ENCODE data around the gene HDAC10.
"Not testable (repeated sequence)": the region's sequence is repeated elsewhere in the genome, so short reads cannot be mapped to it uniquely, and the experiment has no call there.

HDAC10 gene

DNA sequence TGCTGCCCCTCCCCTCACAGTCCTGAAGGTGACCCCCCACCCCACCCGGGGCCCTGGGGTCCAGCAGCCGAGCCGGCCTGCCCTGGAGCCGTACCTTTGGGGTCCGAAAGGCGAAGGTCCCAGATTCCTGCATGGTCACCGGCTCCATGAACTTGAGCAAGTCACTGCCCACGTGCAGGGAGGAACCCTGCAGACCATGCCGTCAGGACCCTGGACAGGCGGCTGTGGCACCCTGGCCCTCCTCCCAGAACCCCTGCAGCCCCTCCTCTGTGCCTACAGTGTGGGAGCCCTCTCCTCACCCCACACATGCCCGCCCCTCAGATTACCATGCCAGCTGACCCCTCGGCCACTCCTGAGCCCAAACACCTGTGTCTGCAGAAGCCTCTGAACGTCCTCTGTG, 33.4 kb upstream of the HDAC10 start:
- no peak for DNase-seq

DNA sequence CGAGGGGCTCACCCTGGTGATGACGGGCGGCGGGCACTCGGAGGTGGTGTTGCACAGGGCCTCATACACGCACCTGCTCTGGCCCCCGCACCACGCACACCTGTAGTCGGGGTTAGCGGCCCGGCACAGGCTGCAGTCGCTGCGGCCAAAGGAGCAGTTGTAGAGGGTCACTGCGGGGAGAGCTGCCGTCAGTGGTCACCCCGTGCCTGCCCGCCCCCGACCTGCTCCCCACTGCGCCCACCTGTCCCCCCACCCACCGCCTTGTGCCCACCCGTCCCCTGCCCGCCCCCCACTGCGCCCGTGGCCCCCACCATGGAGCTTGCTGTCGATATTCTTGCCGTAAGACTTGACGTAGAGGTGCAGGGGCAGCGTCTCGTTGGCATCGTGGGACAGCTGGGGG, 32.8 kb upstream of the HDAC10 start:
- no peak for DNase-seq

DNA sequence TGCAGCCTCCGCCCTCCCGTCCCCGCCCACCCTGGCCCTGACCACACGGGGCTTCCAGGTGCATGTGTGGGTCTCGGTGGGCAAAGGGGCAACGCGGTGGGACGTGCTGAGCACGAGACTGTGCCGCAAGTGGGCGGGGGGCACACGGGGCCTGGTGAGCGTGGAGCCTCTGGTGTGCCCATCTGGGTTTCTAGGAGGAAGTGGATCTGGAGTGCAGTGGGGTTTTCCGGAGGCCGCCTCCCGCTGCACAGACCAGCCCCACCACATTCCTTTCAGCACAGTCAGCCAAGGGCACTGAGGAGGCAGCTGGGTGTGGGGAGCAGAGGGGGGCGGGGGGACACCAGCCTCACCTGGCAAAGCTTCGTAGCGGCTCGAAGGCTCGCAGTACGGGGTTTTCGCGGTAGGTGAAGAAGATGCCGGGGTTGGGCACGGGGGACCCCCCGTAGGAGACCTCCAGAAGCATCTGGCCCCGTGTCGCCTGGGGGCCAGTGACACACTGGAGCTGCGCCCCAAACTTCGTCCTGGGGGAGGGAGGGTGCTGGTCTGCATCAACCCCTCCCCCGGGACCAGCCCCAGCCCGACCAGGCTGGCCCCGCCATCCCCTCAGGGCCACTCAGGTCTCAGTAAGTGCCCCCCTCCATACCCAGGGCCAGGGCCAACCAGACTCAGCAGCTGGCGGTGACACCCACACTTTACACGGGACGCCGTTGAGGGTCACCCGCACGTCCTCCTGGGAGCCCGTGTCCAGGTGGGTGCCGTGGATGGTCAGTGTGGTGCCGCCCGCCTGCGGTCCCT, 31.5 kb upstream of the HDAC10 start:
- no peak for DNase-seq

DNA sequence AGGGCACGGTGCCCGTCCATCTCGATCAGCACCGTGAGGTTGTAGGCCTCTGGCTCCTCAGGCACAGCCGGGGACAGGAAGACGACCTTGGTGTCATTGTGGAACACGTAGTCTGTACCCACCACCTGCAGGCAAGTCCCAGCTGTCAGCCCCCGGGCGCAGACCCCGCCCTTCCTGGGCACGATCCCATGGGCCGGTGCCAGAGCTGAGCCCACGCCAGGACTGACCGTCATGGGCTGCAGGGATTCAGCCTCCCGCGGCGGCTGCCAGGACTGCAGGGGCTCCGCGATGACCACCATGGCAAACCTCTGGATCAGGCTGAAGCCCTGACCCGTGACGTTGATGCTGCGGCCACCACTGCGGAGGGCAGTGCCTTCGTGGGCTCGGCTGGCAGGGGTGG, 30.9 kb upstream of the HDAC10 start:
- no peak for DNase-seq

DNA sequence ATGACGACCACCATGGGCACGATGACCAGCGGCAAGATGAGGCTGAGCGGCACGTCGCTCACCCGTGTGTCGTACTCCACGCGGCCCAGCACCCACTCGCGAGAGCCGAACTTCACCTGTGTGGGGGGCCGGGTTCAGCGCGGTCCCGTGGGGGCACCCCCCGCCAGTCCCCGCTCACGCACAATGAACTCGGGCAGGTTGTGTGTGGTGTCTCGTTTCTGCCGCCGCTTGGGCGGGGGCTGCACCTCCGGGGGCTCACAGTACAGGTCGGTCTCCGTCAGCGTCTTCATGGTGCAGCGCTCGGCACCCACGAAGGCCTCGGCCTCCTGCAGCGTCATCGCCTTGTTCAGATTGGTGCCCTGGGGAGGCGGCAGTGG, 30.3 kb upstream of the HDAC10 start:
- no peak for DNase-seq

DNA sequence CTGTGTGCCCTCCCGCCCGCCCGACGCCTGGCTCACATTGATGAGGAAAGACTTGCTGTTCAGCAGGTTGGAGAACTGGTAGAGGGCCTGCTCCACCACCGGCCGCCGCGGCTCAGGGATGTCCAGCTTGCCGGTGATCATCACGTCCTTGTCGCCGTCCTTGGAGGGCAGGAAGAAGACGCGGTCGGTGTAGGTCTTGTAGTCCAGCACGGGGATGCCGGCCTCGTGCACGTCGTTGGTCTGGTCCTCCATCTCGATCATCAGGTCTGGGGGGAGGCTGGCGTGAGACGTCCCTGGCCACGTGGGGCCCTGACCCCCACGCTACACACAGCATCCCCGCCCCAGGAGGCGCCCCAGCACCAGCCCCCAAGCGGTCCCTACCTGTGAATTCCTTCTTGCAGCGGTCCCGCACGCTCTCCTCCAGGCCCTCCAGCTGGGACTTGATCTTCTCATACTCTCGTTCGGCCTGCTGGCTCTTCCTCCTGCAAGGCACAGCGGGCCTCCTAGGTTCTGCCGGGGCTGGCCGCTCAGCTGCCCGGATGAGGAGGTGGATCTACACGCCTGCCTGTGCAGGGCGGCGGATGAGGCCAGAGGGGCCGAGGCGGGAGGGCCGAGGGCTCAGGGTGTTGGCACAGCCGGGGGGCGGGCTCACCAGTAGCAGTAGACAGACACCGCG, 29.8 kb upstream of the HDAC10 start:
- DNase-seq, result no peak

DNA sequence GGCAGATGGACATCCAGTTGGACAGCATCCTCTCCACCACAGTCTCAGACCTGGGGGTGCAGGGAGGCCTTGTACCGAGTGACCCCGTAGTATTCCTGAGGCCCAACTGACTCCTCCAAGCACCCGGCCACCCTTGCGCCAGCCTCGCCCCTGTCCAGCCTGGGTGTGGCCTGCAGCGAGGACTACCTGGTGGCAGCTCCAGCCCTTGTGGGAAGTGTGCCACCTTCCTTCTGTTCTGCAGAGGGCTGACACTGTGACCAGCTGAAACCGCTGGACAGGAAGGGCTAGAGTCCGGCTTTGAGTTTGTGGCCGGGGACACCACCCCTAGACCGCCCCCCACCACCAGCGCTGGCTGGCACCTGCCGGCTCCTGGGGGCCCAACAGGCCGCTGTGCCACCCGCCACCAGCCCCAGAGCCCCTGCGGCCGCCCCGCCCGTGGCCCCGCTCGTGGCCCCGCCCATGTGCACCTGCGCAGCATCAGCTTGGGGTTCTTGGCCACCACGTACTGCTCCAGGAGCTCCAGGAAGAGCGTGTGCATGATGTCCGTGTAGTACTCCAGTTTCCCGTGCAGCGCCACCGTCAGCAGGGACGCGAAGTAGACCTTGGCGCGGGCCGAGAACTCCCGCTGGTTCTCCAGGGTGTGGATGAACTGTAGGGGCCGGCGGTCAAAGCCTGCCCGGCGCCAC, 29.1 kb upstream of the HDAC10 start:
- no peak for DNase-seq

DNA sequence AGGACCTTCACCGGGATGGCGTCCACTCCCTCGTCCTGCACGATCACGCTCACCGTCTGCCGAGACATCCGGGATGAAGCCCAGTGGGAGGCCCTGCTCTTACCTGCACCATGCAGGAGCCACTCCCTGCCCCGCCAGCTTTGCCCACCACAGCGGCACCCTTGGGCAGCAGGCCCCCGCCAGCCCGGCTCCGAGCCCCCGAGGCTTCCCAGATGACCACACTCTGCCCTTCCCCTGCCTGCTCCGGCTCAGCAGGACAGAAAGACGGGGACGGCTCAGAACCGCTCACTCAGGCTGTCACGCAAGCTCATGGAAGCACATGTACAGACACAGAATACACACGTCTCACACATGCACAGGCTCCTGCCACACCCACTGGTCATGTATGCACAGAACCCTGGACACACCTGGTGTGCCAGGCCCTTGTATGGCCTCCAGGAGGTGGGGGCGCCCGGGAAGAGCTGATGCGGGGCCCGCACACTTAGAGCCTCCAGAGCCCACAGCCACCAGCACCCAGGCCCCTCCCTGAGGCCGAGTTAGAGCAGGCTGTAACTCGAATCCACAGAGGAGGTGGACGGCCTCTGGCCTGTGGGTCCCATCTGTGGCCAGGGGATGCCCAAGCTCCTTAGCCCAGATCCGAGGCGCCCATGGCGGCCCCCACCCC, 28.0 kb upstream of the HDAC10 start:
- no peak for DNase-seq

DNA sequence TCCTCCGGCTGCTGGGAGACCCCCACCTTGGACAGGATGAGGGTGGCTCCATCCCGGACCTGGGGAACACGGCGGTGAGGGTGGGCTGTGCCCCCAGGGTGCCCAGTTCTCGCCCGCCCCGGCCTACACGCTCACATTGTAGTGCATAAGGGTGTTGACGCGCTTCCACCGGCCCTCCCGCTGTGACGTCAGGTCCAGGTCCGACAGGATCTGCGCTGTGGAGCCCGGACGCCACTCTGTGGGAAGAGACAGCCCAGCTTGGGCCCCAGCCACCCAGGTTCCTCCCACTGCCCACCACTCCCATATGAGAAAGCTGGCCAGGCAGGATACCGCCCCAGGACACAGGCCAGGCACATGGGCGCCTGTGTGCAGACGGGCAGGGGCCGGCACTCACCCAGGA, 27.4 kb upstream of the HDAC10 start:
- DNase-seq, result no peak

DNA sequence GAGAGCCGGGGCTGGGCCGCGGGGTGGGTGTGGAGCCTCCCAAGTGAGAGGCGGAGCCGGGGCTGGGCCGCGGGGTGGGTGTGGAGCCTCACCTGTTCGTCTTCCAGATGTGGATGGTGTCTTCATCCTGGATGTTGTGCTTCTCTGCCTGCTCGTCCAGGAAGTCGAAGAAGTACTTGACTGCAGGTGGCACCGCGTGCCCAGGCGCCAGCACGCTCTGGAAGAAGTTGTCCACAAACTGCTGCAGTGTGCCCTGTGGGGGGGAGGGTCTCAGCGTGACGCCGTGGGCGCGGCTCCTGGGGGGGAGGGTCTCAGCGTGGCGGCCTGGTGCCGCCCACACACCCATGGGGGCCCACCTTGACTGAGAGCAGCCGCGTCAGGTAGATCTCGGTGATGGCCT, 26.7 kb upstream of the HDAC10 start:
- no peak for DNase-seq

DNA sequence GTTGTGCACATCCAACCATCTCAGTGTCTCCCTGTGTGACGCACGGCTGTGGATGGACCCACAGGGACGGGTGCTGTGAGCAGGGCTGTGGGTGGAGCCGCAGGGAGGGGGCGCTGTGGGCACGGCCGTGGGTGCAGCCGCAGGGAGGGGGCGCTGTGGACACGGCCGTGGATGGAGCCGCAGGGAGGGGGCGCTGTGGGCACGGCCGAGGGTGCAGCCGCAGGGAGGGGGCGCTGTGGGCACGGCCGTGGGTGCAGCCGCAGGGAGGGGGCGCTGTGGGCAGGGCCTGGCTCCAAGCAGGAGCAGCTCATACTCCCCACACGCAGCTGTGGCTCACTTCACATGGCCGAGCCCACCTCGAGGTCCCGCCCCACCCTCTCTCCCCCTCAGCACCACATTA, 25.1 kb upstream of the HDAC10 start:
- peak; percentile 65 for DNase-seq

DNA sequence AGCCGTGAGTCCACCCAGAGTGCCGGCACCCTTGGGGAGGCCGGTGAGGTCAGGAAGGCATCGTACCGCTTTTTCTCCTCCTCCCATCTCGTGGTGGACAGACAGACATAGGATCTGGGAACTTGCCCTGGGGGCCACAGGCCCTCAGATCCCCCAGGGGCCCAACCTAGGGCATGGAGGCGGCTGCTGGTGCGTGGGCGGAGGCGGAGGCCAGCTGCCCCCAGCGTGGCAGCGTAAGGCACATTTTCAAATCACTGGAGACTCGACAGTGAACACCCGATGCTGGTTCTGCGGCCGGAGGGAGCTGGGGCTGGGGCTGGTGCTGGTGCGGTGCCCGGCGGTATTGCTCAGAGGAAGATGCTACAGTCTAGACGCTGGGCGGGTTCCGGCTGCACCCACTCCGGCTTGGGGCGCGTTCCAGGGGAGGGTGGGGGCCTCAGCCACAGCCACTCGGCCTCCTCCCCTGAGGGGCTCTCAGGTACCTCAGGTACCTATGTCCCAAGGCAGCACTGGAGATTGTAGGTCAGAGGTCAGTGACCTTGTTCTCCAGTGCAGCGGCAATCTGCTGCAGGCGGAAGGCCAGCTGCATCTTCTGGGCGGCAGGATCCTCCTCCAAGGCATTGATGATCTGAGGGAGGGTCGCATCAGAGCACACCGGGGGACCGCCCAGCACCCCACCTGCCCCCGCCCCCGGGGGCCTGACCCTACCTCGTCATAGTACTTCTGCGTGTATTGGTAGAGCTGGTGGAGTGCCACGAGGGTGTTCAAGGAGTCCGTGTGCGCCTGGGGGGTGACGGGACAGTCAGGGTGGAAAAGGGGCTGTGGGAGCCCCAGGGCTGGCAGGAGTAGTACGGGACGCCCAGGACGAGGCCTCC, 24.4 kb upstream of the HDAC10 start:
- DNase-seq, result no peak

DNA sequence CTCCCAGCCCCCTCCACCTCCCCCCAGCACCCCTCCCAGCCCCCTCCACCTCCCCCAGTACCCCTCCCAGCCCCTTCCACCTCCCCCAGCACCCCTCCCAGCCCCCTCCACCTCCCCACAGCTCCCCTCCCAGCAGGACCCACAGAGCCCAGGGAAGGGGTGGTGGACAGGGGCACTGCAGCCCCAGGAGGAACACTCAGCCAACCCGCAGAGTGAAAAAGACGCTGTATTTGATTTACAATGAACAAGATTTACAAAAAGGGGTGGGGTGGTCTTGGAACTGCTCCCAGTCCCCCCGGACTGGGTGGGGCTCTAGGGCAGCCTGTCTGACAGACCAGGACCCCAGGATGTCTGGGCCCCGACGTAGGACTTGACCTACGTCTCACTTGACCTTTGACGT, 23.7 kb upstream of the HDAC10 start:
- DNase-seq, result no peak

DNA sequence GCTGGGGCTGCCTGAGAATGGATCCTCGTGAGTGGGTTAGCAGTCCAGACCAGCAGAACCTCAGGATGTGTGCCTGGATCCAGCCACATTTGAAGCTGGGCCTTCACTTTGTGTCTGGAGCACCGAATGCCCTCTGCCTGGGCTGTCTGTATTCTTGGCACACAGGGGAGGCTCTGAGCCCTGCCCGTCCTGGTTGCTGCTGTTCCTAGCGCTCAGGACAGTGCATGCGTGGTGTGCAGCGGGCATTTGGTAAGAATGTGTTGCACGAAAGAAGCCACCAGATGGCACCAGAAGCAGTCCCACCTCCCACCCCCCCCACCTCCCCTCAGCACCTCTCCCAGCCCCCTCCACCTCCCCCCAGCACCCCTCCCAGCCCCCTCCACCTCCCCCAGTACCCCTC, 23.2 kb upstream of the HDAC10 start:
- DNase-seq, result peak; percentile 41

DNA sequence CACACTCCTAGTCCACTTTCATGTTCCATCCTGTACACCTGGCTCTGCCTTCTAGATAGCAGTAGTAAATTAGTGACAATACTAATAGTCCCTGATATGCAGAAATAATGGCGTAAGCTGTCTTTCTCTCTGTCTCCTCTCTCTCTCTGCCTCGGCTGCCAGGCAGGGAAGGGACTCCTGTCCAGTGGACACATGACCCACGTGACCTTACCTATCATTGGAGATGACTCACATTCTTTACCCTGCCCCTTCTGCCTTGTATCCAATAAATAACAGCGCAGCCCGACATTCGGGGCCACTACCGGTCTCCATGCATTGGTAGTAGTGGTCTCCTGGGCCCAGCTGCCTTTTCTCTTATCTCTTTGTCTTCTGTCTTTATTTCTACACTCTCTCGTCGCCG, 22.7 kb upstream of the HDAC10 start:
- not testable (repeated sequence) for DNase-seq

DNA sequence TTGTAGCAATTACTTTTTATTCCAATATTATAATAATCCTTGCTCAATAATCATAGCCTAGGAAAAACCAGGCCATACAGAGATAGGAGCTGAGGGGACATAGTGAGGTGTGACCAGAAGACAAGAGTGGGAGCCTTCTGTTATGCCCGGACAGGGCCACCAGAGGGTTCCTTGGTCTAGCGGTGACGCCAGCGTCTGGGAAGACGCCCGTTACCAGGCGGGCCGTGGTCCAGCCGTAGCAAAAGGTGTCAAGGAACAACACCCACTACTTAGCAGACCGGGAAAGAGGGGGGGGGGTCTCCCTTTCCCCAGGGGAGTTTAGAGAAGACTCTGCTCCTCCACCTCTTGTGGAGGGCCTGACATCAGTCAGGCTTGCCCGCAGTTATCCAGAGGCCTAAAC, 22.3 kb upstream of the HDAC10 start:
- DNase-seq, result not testable (repeated sequence)

DNA sequence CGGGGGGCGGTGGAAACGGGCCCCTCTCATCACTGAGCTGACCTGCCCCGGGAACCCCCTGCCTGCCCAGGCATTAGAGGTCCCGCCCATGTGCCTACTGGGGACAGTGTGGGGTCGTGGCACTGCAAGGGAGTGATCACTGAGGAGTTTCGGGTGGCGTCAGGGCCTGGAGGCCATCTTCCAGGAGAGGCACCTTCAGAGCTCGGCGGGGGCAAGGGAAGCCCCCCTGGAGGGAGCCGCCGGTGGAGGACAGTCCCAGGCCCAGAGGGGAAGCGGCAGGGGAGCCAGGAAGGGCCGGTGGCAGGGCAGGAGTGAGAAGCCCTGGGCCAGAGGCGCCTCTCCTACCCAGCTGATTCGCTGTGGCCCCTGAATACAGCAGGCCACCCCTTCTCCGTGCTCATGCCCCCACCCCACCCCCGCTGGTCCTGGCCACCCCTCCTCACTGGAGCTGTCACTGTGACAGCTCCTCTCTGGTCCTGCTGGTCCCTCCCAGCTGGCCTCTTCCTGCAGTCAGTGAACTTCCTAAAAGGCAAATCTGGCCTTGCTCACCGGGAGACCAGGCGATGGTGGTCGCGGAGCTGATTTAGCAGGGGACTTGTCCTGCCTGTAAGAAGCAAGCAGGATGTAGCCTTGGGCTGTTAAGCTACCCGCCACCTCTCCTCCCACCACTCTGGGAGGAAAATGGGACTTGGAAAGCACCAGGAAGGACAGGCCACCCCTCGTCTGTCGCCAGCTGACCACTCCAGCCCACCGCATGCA, 21.2 kb upstream of the HDAC10 start:
- no peak for DNase-seq

DNA sequence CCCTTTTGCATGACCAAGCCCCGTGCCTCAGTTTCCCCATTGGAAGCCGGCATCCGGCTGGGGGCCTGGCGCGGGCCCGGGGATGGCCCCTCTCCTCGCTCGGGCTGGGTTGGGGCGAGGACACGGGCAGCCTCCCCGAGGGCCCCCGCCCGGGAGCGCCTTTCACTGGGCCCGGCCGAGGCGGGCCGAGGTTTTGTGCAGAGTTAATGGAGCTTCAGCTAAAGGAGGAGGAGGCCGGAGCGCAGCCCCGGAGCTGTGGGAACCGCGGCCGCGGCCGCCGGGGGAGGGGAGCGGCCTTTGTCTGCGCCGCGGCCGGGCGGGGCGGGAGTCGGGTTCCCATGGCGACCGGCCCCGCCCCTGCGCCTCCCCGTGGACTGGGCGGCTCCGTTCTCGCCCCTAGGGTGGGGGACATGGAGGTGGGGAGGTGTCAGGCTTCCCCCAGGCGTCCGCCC, 20.5 kb upstream of the HDAC10 start:
- DNase-seq, result peak; percentile 26

DNA sequence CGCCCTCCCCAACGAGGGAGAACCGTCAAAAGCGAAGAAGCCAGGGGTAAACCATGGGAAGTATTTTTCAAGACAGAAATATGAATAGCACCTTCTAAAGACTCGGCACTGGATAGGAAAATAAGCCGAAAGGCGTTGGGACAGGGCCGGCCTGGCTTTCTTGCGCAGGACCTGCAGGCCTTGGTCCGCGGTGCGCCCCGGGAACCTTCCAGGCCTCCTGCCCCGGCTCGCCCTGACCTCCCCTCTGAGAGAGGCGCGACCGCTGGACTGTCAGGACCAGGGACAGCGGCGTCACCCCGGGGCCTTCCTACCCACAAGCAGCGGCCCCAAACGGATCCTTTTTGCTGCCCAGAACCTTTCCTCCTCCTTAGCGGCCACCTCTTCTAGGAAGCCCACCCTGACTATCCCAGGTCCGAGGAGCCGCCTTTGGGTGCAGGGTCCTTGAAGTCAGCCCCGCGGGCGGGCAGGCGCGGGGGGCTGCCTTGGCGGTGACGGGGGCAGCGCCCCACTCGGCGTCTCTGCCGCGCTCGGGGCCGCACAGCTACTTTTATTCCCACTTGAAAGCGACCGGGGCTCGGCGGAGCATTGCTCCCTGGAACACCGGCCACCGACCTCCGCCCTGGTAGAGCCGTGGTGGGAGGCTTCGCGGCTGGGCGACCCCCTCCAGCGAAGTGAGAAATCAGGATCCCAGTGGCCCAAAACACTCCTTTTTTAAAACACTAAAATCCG, 19.8 kb upstream of the HDAC10 start:
- peak; percentile 59 for DNase-seq

DNA sequence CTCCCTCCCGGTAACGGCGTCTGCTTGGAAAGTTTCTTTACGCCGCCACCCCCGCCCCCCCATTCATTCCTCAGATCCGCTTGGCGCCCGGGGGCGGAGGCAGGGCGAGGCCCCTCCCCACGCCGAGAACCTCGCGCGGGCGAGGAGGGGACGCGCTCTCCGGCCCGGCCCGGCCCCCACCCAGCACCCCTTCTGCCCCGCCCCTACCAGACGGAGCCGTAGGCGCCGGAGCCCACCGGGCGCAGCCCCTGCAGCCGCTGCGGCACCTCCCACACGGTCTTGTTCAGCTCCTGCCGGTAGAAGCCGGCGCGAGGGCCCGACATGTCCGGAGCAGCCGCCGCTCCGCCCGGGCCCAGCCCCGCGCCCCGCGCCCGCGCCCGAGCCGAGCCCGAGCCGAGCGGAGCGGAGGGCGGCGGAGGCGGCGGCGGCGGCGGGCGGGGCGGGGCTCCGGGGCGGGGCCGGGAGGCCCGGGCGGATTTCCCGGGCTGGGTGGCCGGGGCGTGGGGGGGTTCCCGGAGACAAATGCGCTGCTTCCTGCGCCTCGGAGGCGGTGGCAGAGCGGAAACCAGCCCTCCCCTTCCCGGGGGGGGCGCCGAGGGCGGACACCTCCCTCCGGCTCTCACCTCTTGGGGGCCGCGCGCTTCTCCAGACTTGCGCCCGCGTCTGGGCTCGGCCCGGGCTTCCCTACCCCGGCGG, 19.1 kb upstream of the HDAC10 start, which contains the start of gene MAPK11:
Gene MAPK11 (minus strand): TSS at position 411 of the 696 bp plus-strand sequence. CDS start 88 bp downstream, at position 323.
- peak; percentile 54 for DNase-seq

Data from stimulated activated CD4-positive, alpha-beta T cell treated with anti-CD3 and anti-CD28 coated beads, Interleukin-1b, Interleukin-23, amount 100 ng/mL, for 48 hours (primary cell).